HG03159 (cell line): Measurements from ENCODE around the gene GALNT14.

Experiments used
- ATAC-seq: cut with Tn5 transposase; IDR thresholded peaks from one replicate; pipeline ENCODE4 v1.9.1; 2021; ENCODE audit warnings: mild to moderate bottlenecking, moderate library complexity; ENCODE audit not compliant: unreplicated experiment

Gene GALNT14

GRCh38 chr2:30862054-30862651 is 276.1 kb downstream of the GALNT14 start:
- ATAC-seq, result peak; percentile 70

DNA sequence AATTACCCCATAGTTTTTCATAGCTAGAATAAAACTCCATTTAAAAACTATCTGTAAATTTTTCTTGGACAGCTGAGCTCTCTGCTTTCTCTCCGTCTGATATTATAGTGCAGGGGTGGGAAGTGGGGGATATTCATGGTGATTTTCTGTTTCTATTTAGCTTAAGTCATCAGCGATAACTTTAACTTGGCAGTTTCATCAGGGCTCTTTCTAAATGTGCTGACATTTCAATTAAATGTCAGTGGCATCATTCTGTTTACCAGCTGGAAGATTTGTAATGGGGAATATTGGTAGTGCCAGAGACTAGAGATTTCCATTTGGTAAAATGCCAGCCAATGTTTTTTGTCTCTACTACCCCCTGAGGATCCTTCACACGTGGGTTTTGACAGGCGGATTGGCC is 277.5 kb downstream of the GALNT14 start:
- no peak for ATAC-seq
